CD4-positive, alpha-beta T cell treated with Interferon gamma for 1 hour (primary cell): ENCODE data around the gene AHI1.
A peak's percentile ranks its signal among the peaks of the same experiment; 100 is the strongest.

ENCODE experiments used
- DNase-seq: peaks from one replicate; pipeline ENCODE4 v3.0.0-alpha.2; 2020

Gene AHI1

GRCh38 chr6:135497412-135498184 lies at the start of gene AHI1:
Gene AHI1, minus strand, starts transcription at chr6:135497740. Its CDS starts 5,503 bp downstream, at chr6:135492237.
- peak; percentile 95 for DNase-seq

GRCh38 chr6:135546680-135547418 lies 49.3 kb upstream of the AHI1 start:
- no peak for DNase-seq

GRCh38 chr6:135546206-135546605 lies 48.7 kb upstream of the AHI1 start:
- DNase-seq = no peak

- no peak for DNase-seq
Observed at GRCh38 chr6:135540207-135540840, 42.8 kb upstream of the AHI1 start.

DNA sequence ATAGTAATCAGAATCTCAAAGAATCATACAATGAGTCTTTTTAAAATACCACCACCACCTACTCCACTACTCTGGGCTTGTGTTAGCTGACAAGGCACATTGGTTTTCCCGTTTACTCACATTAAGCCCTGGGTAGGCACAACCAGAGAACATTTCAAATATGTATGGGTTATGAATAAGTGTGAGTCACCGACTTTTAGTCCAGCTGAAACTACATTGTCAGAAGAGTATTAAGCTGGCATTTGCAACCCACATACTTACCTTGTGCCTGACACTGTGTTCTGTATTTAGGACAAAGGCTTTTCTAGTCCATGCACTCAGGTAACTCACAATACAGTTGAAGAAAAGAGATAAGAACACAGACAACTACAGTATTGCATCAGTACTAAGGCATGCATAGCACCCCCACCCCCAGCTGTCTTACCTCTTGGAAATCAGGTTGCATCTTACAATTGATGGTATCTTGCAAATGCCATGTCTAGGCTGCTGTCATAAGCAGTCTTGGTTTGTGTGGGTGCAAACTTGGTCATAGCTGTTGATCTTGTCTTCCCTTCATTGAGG lies 40.3 kb upstream of the AHI1 start:
- DNase-seq = no peak

GRCh38 chr6:135535989-135536414 lies 38.5 kb upstream of the AHI1 start:
- no peak for DNase-seq

- DNase-seq = no peak
Observed at GRCh38 chr6:135534773-135535380, 37.3 kb upstream of the AHI1 start.

- no peak for DNase-seq
Observed at GRCh38 chr6:135532559-135532958, 35.0 kb upstream of the AHI1 start.

DNA sequence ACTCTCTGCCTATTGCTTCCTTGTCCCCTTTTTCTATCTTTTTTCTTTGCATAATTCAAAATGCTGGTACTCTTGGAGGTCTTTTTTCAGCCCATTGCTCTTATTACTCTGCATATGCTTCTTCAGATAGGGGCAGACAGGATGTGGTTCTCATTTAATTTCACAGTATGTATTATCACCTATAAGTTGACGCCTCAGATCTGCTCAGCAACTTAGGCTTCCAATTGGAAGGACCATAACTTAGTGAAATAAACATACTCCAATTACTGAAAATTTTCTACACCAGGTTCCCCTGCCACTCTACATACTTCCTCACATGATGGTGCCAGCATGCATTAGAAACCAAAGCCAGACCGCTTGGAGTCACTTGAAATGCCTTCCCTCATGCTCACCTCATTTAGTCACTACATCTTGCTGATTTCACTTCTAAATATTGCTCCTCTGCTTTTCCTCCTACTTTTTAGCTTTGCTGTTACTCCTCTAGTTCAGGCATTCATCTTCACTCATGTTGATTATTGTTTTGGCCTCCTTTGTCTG lies 34.5 kb upstream of the AHI1 start:
- no peak for DNase-seq

DNA sequence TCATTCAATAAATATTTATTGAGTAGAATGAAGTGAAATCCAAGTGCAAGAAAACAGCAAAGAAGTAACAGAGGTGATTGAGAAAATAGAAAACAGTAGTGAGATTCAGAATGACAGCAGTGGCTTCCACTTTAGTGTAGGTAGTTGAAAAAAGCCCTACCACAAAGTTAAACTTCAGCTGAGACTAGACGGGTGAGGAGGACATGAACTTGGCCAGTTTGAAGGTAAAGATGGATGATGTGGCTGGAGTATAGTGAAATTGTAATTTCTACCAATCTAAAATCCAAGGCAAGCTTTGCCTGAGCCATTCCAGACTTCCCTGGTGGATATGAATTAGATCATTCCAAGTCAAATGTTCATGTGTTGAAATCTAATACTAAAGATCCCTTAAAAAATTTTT lies 32.6 kb upstream of the AHI1 start:
- no peak for DNase-seq

DNA sequence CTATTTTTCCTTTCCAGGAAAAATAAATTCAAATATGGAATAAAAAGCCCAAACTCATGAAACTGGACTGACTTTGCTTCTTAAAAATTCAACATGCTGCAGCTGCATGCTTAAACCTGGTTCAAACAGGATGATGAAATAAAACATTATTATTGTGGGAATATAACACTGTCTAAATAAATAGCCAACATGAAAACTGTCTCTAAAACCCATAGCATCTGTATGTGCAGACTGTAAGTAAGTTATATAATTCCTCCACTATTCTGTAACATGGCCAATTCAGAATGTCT lies 30.4 kb upstream of the AHI1 start:
- no peak for DNase-seq

DNA sequence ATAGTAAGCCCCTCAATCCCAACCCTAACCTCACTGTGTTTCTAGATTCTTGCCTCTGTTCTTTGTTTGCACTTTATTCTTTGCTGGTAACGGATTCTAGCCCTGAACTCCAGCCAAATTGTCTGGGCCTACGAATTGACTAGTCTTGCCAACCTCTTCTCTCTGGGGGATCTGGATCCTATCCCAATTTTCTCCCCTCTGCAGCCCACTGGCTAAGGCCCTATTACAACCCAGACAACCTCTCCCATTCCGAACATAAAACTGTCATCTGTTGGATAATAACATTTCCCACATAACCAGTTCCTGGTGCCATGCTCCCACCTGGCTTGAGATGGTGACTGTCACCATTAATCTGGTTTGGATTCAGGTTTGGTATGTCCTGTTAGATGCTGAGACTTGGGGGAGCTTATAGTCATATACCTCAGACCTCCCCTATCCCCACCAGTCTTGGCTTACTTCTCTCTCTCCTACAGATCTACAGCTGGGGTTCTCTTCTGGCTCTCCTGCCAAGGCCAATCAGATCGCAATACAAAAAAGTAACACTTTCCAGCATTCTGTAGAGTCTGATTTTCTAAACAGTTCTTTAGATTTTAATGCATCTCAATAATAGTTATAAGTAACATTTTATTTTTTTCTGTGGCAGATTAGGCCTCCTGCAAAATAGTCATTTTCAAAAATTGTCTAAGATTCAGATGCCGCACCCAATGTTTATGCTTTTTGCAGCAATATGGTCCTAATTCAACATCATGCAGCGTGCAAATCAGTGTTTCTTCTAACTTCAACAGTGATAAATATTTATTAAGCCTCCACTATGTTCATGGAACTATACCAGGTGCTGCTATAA lies 29.8 kb upstream of the AHI1 start:
- DNase-seq = no peak

DNA sequence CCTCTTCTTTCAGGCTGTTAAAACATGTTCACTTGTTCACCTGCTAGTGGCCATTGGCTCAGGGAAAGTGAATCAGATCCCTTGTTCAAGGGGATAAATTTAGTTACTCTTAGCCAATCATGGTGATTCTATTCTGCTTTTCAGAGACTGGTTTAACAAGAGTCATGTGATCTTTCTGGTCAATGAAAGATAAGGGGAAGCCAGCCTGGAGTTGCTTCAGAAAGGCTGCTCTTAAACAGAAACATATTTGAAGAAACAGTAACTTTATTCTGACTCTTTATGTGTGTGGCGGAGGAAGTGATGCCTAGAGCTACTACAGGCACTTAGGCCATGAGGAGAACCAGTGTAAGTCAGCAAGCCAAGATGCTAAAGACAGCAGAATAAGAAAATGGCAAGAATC lies 28.1 kb upstream of the AHI1 start:
- DNase-seq = no peak

GRCh38 chr6:135522965-135523692 lies 25.6 kb upstream of the AHI1 start:
- DNase-seq = no peak

- no peak for DNase-seq
Observed at GRCh38 chr6:135521431-135521830, 23.9 kb upstream of the AHI1 start.

GRCh38 chr6:135520781-135521180 lies 23.2 kb upstream of the AHI1 start:
- DNase-seq = no peak

GRCh38 chr6:135519348-135519747 lies 21.8 kb upstream of the AHI1 start:
- DNase-seq = no peak

DNA sequence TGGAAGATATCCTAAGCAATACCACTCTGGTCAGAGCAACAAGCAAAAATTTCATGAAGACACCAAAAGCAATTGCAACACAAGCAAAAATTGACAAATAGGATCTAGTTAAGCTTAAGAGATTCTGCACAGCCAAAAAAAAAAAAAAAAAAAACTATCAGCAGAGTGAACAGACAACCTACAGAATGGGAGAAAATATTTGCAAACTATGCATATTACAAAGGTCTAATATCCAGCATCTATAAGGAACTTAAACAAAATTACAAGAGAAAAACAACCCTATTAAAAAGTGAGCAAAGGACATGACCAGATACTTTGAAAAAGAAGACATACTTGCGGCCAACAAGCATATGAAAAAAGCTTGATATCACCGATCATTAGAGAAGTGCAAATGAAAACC lies 20.0 kb upstream of the AHI1 start:
- DNase-seq = no peak

GRCh38 chr6:135514706-135515105 lies 17.2 kb upstream of the AHI1 start:
- DNase-seq = no peak

- no peak for DNase-seq
Observed at GRCh38 chr6:135506270-135506997, 8.9 kb upstream of the AHI1 start.

DNA sequence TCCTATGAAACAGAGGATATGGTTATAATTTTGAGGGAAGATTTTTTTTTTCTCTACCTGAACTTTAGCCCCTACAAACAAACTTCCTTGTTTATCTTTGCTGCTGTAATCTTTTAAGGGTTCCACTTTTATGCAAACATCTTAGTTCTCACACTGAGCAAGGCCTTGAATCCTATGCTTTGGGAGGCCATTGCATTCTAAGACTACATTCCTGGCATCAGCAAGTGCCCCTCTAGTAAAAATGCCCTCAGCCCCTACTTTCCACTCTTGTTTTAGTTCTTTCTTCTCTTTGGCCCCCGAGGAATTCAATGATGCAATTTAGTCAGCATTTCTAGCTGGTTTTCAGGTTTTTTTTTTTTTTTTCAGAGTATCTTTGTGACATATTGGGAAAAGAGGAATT lies 8.1 kb upstream of the AHI1 start:
- DNase-seq = no peak
